Stimulated activated CD8-positive, alpha-beta memory T cell treated with anti-CD3 and anti-CD28 coated beads, Interleukin-12 subunit alpha, Interleukin-12 subunit beta, amount 100 ng/mL, for 24 hours (primary cell): ENCODE data around the gene GNB1L.

ENCODE experiments used
- DNase-seq: peaks from one replicate; pipeline ENCODE4 v3.0.0-alpha.2; 2020; ENCODE audit errors: extremely low read depth

GNB1L gene

GRCh38 chr22:19775496-19776325, 79.0 kb downstream of the GNB1L start:
- no peak for DNase-seq

- no peak for DNase-seq
Observed at GRCh38 chr22:19774628-19775027, 80.0 kb downstream of the GNB1L start.

- DNase-seq, result no peak
Observed at GRCh38 chr22:19773470-19774040, 81.1 kb downstream of the GNB1L start.

GRCh38 chr22:19772673-19773469, 81.8 kb downstream of the GNB1L start:
- no peak for DNase-seq

- DNase-seq, result no peak
Observed at GRCh38 chr22:19772422-19772672, 82.3 kb downstream of the GNB1L start.

- DNase-seq, result no peak
Observed at GRCh38 chr22:19770349-19771220, 84.1 kb downstream of the GNB1L start.

- no peak for DNase-seq
Observed at GRCh38 chr22:19769393-19769715, 85.3 kb downstream of the GNB1L start.

- DNase-seq, result no peak
Observed at GRCh38 chr22:19767427-19768341, 87.0 kb downstream of the GNB1L start.

GRCh38 chr22:19766511-19767426, 87.9 kb downstream of the GNB1L start:
- no peak for DNase-seq

GRCh38 chr22:19766240-19766510, 88.5 kb downstream of the GNB1L start:
- DNase-seq, result no peak

GRCh38 chr22:19765477-19766239, 89.0 kb downstream of the GNB1L start:
- no peak for DNase-seq

GRCh38 chr22:19764636-19765476, 89.8 kb downstream of the GNB1L start:
- no peak for DNase-seq

GRCh38 chr22:19764299-19764593, 90.4 kb downstream of the GNB1L start:
- no peak for DNase-seq

GRCh38 chr22:19763458-19764298, 91.0 kb downstream of the GNB1L start:
- no peak for DNase-seq

- DNase-seq, result no peak
Observed at GRCh38 chr22:19762568-19763457, 91.9 kb downstream of the GNB1L start.

- DNase-seq, result no peak
Observed at GRCh38 chr22:19761725-19762567, 92.7 kb downstream of the GNB1L start.
